Colonic mucosa (tissue), 4 donors: ENCODE measurements around the gene STK32A. TPM values are rescaled to one million over a fixed set of nuclear protein-coding genes. Genes with fewer than 3 reads are reported as not detected.

Source experiments
- DNase-seq: peaks from one replicate; pipeline ENCODE4 v3.0.0-alpha.2; 2020
- H3K27ac ChIP-seq: fragments of 200-600 bp; one replicate; pipeline ENCODE4 v1.8.0; 2021
- H3K27me3 ChIP-seq: fragments of 200-600 bp; one replicate; pipeline ENCODE4 v1.8.0; 2021
- H3K36me3 ChIP-seq: fragments of 200-600 bp; one replicate; pipeline ENCODE4 v1.8.0; 2021
- H3K4me1 ChIP-seq: fragments of 200-600 bp; one replicate; pipeline ENCODE4 v1.8.0; 2021; ENCODE audit warnings: mild to moderate bottlenecking
- H3K4me3 ChIP-seq: fragments of 200-600 bp; one replicate; pipeline ENCODE4 v1.8.0; 2021
- H3K9ac ChIP-seq, 2 donors: one replicate each; pipeline ENCODE4 v1.7.0; 2013; ENCODE audit warnings: control low read depth in 2 of 2, low read depth in 2 of 2, low read length in 2 of 2
- H3K9me3 ChIP-seq: fragments of 200-600 bp; one replicate; pipeline ENCODE4 v1.8.0; 2021
- CTCF ChIP-seq: fragments of 200-600 bp; IDR thresholded peaks from one replicate; pipeline ENCODE4 v1.8.0; 2022; ENCODE audit warnings: antibody characterized with exemption, mild to moderate bottlenecking
- intact Hi-C: fragments of 100-400 bp; cut with DNase I; formaldehyde crosslinking; loops from one replicate; pipeline ENCODE4 v1.14.1; 2022
- total RNA-seq, 2 donors: library from RNA; stranded (reverse); fragmentation: NEBNext Ultra II Directional in 1 of 2; extraction: Animal tissue kit (Norgen Biotek cat#: 25700) in 1 of 2; gene quantifications; one replicate each; pipeline ENCODE4 v1.2.1, GENCODE V29; 2021
- donor health status: healthy.
- donor health status: DM: no; HTN: no; CAD: no.
- donor health status: DM: no; HTN: no; CAD: no.

The STK32A gene
- total RNA-seq, 2 donors from 2014 or later = 0.10 to 0.77 TPM

- intact Hi-C loops = no loop called here
- H3K4me1 ChIP-seq = no peaks in the 10 kb centered on the region
- TF ChIP-seq CTCF = no peak
These were observed 25.0 kb downstream of the STK32A start for GRCh38 chr5:147259837-147260236.

GRCh38 chr5:147267082-147267832 is 32.4 kb downstream of the STK32A start:
- intact Hi-C loops = no loop called here
- H3K9me3 ChIP-seq = no peaks in the 10 kb centered on the region
- no peak for DNase-seq
- H3K27ac ChIP-seq = no peak overlapping the region
- no peak for TF ChIP-seq CTCF
- H3K9ac ChIP-seq = no peak overlapping the region
- no peak overlapping the region for H3K4me3 ChIP-seq
- no peaks in the 10 kb centered on the region for H3K36me3 ChIP-seq
- no peaks in the 10 kb centered on the region for H3K27me3 ChIP-seq
- H3K4me1 ChIP-seq = no peaks in the 10 kb centered on the region

More at GRCh38 chr5:147259837-147260236, 25.0 kb downstream of the STK32A start:
- Histone ChIP-seq H3K9ac (no peak overlapping the region), H3K4me3 (no peak overlapping the region), H3K36me3 (no peaks in the 10 kb centered on the region), H3K27me3 (no peaks in the 10 kb centered on the region), H3K27ac (no peak overlapping the region), H3K9me3 (no peaks in the 10 kb centered on the region)
- no peak for DNase-seq

GRCh38 chr5:147276497-147276896 is 41.7 kb downstream of the STK32A start:
- H3K9me3 ChIP-seq = no peaks in the 10 kb centered on the region
- no peak overlapping the region for H3K4me3 ChIP-seq
- H3K27me3 ChIP-seq = no peaks in the 10 kb centered on the region
- no peak for DNase-seq
- H3K4me1 ChIP-seq = no peaks in the 10 kb centered on the region
- intact Hi-C loops = no loop called here
- no peak overlapping the region for H3K27ac ChIP-seq
- H3K9ac ChIP-seq = no peak overlapping the region
- TF ChIP-seq CTCF = no peak
- H3K36me3 ChIP-seq = no peaks in the 10 kb centered on the region

GRCh38 chr5:147286296-147286695 is 51.5 kb downstream of the STK32A start:
- no peaks in the 10 kb centered on the region for H3K9me3 ChIP-seq
- intact Hi-C loops = no loop called here
- H3K9ac ChIP-seq = no peak overlapping the region
- H3K27me3 ChIP-seq = no peaks in the 10 kb centered on the region
- H3K27ac ChIP-seq = no peak overlapping the region
- H3K36me3 ChIP-seq = no peaks in the 10 kb centered on the region
- no peak overlapping the region for H3K4me3 ChIP-seq
- no peaks in the 10 kb centered on the region for H3K4me1 ChIP-seq
- no peak for TF ChIP-seq CTCF
- DNase-seq = no peak

- no peak overlapping the region for H3K9ac ChIP-seq
- H3K4me1 ChIP-seq = no peaks in the 10 kb centered on the region
- no peak for TF ChIP-seq CTCF
- no peaks in the 10 kb centered on the region for H3K27me3 ChIP-seq
- no peaks in the 10 kb centered on the region for H3K36me3 ChIP-seq
- H3K27ac ChIP-seq = no peak overlapping the region
- intact Hi-C loops = no loop called here
- no peaks in the 10 kb centered on the region for H3K9me3 ChIP-seq
- H3K4me3 ChIP-seq = no peak overlapping the region
- no peak for DNase-seq
These were observed 52.3 kb downstream of the STK32A start for GRCh38 chr5:147287110-147287509.
